Stimulated activated CD4-positive, alpha-beta T cell treated with anti-CD3 and anti-CD28 coated beads, Interleukin-2, amount 100 ng/mL, for 48 hours (primary cell): ENCODE data around the gene MINAR1.

Source experiments
- DNase-seq, 2 donors: peaks; one replicate each; pipeline ENCODE4 v3.0.0-alpha.2; 2020

Gene MINAR1

DNA sequence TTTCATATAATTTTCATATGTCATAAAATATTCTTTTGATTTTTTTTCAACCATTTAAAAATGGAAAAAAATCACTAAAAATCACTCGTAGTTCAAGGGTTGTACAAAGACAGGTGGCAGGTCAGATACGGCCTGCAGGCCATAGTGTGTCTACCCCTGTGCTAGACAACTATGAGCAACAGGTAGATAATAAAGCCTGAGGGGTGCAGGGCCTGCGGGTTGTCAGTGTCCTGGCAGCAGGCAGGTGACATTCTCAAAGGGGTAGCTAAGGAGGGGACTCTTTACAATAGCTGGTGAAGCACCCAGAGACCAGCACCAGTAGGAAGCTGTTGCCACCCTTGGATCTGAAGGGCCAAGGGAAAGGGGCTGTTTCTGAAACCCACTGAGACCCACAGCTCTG lies 34.4 kb downstream of the MINAR1 start:
- DNase-seq, result no peak

- DNase-seq, result no peak
These were observed 35.9 kb downstream of the MINAR1 start for GRCh38 chr15:79467865-79468586.

DNA sequence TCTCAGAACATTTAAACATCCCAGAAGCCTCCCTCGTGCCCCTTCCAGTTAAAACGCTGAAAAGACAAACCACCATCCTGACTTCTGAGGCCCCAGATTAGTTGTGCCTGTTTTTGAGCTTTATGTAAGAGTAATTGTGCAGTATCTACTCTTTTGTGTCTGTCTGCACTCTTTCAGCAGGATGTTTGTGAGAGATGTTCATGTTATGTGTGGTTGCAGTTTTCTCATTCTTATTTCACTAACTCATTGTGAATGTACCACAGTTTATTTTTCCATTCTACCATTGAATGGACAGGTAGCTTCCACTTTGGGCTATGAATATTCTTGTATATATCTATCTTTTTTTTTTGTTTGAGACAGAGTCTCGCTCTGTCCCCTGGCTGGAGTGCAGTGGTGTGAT lies 40.3 kb downstream of the MINAR1 start:
- DNase-seq, result no peak

DNA sequence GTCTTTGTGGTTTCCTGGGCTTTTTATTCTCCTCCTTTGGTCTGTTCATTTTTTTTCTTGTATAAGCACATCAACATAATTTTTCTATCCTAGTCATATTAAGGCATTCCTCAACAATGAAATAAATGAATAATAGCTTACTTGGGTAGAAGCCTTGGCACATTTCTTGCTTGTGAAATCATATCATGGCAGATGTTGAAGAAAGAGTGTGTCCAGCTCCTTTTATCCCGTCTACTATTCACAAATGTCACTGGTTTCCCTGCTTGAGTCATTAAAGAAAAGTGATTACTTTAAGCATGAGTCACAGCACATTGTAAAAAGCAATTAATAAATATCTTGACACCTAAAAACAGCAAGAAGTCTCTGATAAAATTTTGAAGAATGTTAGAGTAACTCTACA lies 42.1 kb downstream of the MINAR1 start:
- DNase-seq, result no peak

DNA sequence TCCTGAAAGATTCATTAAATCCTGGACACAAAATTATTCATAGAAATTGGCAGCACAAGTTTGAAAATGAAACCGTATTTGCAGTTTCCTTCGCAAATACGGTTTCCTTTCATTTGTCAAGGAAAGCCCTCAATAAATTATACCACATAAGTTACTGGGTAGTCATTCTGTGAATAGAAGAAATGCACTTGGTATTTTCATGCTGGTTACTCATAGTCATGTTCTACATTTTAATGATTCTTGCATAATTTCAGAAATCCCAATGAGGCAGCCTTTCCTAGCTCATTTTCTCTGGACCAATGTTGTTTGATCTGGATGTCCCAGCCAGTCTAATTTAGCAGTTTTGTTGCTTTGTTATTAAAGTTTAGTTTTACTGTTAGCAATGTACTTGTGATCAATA lies 43.2 kb downstream of the MINAR1 start:
- DNase-seq, result no peak

GRCh38 chr15:79478108-79478507 lies 46.0 kb downstream of the MINAR1 start:
- no peak for DNase-seq

DNA sequence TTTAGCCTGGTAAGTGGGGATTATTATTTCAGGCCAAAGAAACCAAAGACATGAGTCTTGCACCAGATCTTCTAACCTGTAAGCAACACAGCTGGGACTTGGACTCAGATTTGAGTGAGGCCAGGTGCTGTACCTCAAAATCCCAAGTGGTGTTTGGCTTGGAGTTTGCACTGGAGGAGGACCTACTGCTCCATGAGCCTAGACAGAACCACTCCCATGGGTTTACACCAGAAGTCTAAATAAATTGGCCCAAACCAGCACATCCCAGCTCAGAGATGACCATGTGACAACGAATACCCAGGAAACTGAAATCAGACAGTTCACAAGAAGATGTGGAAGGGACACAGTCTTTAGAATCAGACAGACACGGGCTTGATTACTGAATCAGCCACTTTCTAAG lies 47.5 kb downstream of the MINAR1 start:
- DNase-seq, result no peak

- no peak for DNase-seq
These were observed 49.7 kb downstream of the MINAR1 start for GRCh38 chr15:79481793-79482192.
